ENCODE data around the gene LRP1-AS. TPM values are rescaled to one million over a fixed set of nuclear protein-coding genes. Genes with fewer than 3 reads are reported as not detected.

The LRP1-AS gene
- total RNA-seq, 6 experiments from 2014 or later, result not detected

- intact Hi-C loops (cut with DNase I), result no loop called here
- DNase-seq, result peak in 1 of 3 donors; percentile 32
- peak in 2 of 4 donors; percentile 2 to 9 for ATAC-seq
- TF ChIP-seq CTCF (IDR thresholded peaks at IDR 0.05) (no peak), POLR2A (IDR thresholded peaks at IDR 0.05) (no peak)
- Histone ChIP-seq H3K4me3 (no peak overlapping the region), H3K27me3 (no peaks in the 10 kb centered on the region), H3K27ac (peak overlapping the region; percentile 5 to 77 (median 75)), H3K36me3 (peaks cover 0 to 40% (median 24%) of the 10 kb centered on the region in 4 donors), H3K9me3 (no peaks in the 10 kb centered on the region), H3K4me1 (peaks cover 0 to 77% (median 41%) of the 10 kb centered on the region in 4 donors)
- no CpG with 5 or more reads among the region's 4 CpGs for WGBS (ENCODE audit: insufficient coverage, low coverage, low lambda C conversion rate, missing lambda C conversion rate)
Observed at GRCh38 chr12:57152639-57153038, 5.2 kb upstream of the LRP1-AS start.

DNA sequence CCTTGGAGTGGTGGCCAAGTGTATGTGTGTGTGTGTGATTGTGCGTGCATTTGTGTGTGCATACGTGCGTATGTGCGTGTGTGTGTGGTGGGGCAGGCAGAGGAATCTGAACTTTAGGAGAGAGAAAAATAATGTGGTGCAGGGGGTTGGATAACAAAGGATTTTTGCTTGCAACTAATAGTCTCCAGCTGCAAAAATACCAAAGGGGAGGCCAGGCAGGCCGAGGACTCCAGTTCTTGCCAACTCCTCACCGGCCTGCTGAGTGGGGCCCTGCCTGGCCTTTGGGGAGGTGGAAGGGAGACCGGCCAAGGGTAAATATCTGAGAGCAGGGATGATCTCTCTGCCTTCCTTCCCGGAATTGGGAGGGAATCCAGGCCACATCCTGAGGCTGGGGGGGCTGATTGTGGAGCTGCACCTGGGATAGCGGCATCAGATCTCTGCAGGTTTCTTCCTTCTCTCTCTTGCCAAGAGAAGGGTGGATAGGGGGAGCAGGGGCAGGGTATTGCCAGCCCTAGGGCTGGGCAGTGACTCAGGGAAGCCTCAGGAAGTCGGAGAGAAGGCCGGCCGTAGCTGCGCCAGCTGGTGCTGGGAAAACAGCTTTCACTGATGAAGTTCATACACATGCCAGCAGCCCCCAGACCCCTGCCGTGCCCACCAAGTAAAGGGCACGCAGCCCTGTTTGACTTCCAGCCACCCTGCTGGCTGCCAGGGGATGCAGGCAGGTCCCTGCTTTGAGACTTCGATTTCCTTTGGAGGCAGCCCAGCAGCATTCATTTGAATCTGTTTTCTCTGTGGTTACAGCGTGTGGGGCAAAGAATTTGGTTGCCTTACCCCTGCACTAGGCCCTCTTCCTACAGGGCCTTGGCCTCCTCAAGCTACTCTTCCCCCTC, 4.6 kb upstream of the LRP1-AS start:
- Histone ChIP-seq H3K36me3 (peaks cover 0 to 37% (median 21%) of the 10 kb centered on the region in 4 donors), H3K27me3 (no peaks in the 10 kb centered on the region), H3K27ac (peak overlapping the region; percentile 5 to 77 (median 75)), H3K4me1 (peaks cover 0 to 83% (median 44%) of the 10 kb centered on the region in 4 donors), H3K9me3 (no peaks in the 10 kb centered on the region), H3K4me3 (no peak overlapping the region)
- intact Hi-C loops (cut with DNase I), result no loop called here
- 63% methylated on average over 10 of the region's 17 CpGs for whole genome bisulfite sequencing (ENCODE audit: insufficient coverage, low coverage, low lambda C conversion rate, missing lambda C conversion rate)
- TF ChIP-seq POLR2A (IDR thresholded peaks at IDR 0.05) (no peak), CTCF (IDR thresholded peaks at IDR 0.05) (no peak)
- peak in 1 of 3 donors; percentile 26 for DNase-seq
- ATAC-seq, result no peak

DNA sequence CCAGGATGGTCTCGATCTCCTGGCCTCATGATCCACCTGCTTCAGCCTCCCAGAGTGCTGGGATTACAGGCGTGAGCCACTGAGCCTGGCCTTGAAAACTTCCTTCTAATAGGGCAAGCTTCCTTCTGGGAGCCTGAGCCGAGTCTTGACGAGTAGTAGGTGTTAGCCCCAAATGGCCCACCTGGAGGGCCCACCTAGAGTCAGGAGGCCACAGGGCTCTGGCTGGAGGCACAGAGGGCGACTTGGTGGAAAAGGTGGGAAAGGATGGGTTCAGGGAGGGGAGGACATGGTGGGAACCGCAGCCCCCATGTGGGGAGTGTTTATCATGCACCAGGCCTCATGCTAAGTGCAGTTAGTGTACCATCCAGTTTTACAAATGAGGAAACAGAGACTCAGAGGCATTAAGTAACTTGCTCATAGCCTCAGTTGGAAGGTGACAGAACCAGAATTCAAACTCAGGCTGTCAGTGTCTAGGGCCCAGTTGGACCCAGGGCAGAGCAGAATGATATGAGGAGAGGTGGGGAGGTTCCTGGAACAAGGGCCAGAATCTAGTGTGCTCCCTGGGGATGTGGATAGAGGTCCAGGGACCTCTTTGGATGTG, 3.1 kb upstream of the LRP1-AS start:
- no CpG with 5 or more reads among the region's 6 CpGs for WGBS (ENCODE audit: insufficient coverage, low coverage, low lambda C conversion rate, missing lambda C conversion rate)
- intact Hi-C loops (cut with DNase I), result no loop called here
- H3K4me1 ChIP-seq, result peaks cover 0 to 98% (median 52%) of the 10 kb centered on the region in 4 donors

More for the DNA sequence above, 3.1 kb upstream of the LRP1-AS start:
- H3K9me3 ChIP-seq, result no peaks in the 10 kb centered on the region
- peaks cover 0 to 36% (median 10%) of the 10 kb centered on the region in 4 donors for H3K36me3 ChIP-seq
- no peaks in the 10 kb centered on the region for H3K27me3 ChIP-seq
- ATAC-seq (no peak), DNase-seq (no peak)
- TF ChIP-seq CTCF (IDR thresholded peaks at IDR 0.05) (no peak), POLR2A (IDR thresholded peaks at IDR 0.05) (no peak)
- no peak overlapping the region for H3K4me3 ChIP-seq
- peak overlapping the region; percentile 37 to 77 (median 75) for H3K27ac ChIP-seq
